GM12878 (cell line): ENCODE data around the gene POMC. TPM values are rescaled to one million over a fixed set of nuclear protein-coding genes. Genes with fewer than 3 reads are reported as not detected.

Experiments
- ATAC-seq: fragments of 200-7000 bp; cut with Tn5 transposase; 3 replicates; pipeline ENCODE4 v1.9.1; 2020; ENCODE audit warnings: mild to moderate bottlenecking, moderate library complexity
- BruUV-seq: library from RNA; stranded (reverse); fragments of 400-500 nt; replicated peaks from 2 replicates; lab custom pipeline; 2021; lab: Mats Ljungman, UMichigan
- CTCF ChIA-PET: fragments of 300-600 bp; sonication (Branson Sonifier 250); formaldehyde crosslinking; extraction: SDS; loops from one replicate; lab custom pipeline; 2021; ENCODE audit warnings: inconsistent platforms; lab: Yijun Ruan, JAX
- POLR2A ChIA-PET: fragments of 350-600 bp; formaldehyde crosslinking; extraction: SDS; loops from one replicate; lab custom pipeline; 2021; ENCODE audit warnings: inconsistent platforms; lab: Charles Lee
- RAD21 ChIA-PET: fragments of 300-600 bp; sonication (Branson Sonifier 250); formaldehyde crosslinking; loops from one replicate; lab custom pipeline; 2023; ENCODE audit warnings: antibody characterized with exemption; ENCODE audit not compliant: unreplicated experiment; lab: Charles Lee
- SMC1A ChIA-PET: fragments of 300-600 bp; sonication (Branson Sonifier 250); formaldehyde crosslinking; loops from one replicate; lab custom pipeline; 2023; ENCODE audit not compliant: unreplicated experiment, uncharacterized antibody; lab: Charles Lee
- DNase-seq: peaks from one replicate; pipeline ENCODE4 v3.0.0-alpha.2; 2011; ENCODE audit warnings: low read depth, low spot score
- FAIRE-seq: peaks from 3 replicates; lab custom pipeline; 2011; peaks lifted over from hg19 to GRCh38; lab: Jason Lieb, UNC
- H2AFZ ChIP-seq: 2 replicates; pipeline ENCODE4 v1.6.0; 2011; ENCODE audit warnings: low read depth, low read length, control low read depth; ENCODE audit not compliant: control insufficient read depth
- H3K27ac ChIP-seq: 2 replicates; pipeline ENCODE4 v1.5.1; 2011; ENCODE audit warnings: control low read depth; ENCODE audit not compliant: control insufficient read depth, insufficient read depth
- H3K27me3 ChIP-seq, 2 experiments: replicated peaks in 1 of 2; 2 replicates each; pipeline versions ENCODE4 v1.6.0 to v1.6.1; 2011; ENCODE audit warnings: low read length in 1 of 2; ENCODE audit not compliant: control insufficient read depth in 2 of 2, insufficient read depth in 2 of 2
- H3K36me3 ChIP-seq, 2 experiments: 2 replicates each; pipeline ENCODE4 v1.5.1; 2011; ENCODE audit warnings: low read length in 1 of 2; ENCODE audit not compliant: control insufficient read depth in 2 of 2, insufficient read depth in 2 of 2
- H3K4me1 ChIP-seq: 2 replicates; pipeline ENCODE4 v1.6.1; 2011; ENCODE audit warnings: mild to moderate bottlenecking, low read length, moderate library complexity, mixed read lengths; ENCODE audit not compliant: control insufficient read depth, insufficient read depth
- H3K4me2 ChIP-seq: 2 replicates; pipeline ENCODE4 v1.6.0; 2011; ENCODE audit warnings: control low read depth; ENCODE audit not compliant: control insufficient read depth, insufficient read depth
- H3K4me3 ChIP-seq: fragments of 200-600 bp; sonication (generic); 2 replicates; pipeline ENCODE4 v1.5.1; 2016
- H3K79me2 ChIP-seq: 2 replicates; pipeline ENCODE4 v1.6.0; 2011; ENCODE audit warnings: low read length; ENCODE audit not compliant: control insufficient read depth, insufficient read depth
- H3K9ac ChIP-seq: 2 replicates; pipeline ENCODE4 v1.8.0; 2011; ENCODE audit warnings: low read length, control low read depth, mixed read lengths; ENCODE audit not compliant: control insufficient read depth, insufficient read depth
- H3K9me3 ChIP-seq: replicated peaks from 3 replicates; pipeline ENCODE4 v1.5.1; 2011; ENCODE audit warnings: mild to moderate bottlenecking, low read length; ENCODE audit not compliant: control insufficient read depth, insufficient read depth
- H4K20me1 ChIP-seq: 2 replicates; pipeline ENCODE4 v1.6.0; 2011; ENCODE audit not compliant: control insufficient read depth, insufficient read depth
- BRCA1 ChIP-seq: IDR thresholded peaks from 2 replicates; pipeline ENCODE4 v1.6.1; 2011; ENCODE audit warnings: low read depth, low read length, improper control_type of control experiment
- CREB1 ChIP-seq: IDR thresholded peaks from 2 replicates; pipeline ENCODE4 v1.6.1; 2012; ENCODE audit warnings: low read depth, mild to moderate bottlenecking, inconsistent platforms
- DPF2 ChIP-seq: fragments of 450-650 bp; IDR thresholded peaks from 2 replicates; pipeline ENCODE4 v1.6.1; 2017; ENCODE audit warnings: mild to moderate bottlenecking
- EZH2 ChIP-seq: IDR thresholded peaks from 2 replicates; pipeline ENCODE4 v1.6.1; 2012; ENCODE audit warnings: low read depth, mild to moderate bottlenecking, control low read depth, inconsistent platforms, low read length, borderline replicate concordance; ENCODE audit not compliant: control insufficient read depth
- GABPA ChIP-seq: IDR thresholded peaks from 2 replicates; pipeline ENCODE4 v1.6.1; 2014; ENCODE audit warnings: antibody characterized with exemption, low read depth, mild to moderate bottlenecking, inconsistent platforms
- LARP7 ChIP-seq: fragments of 450-650 bp; IDR thresholded peaks from 2 replicates; pipeline ENCODE4 v1.6.1; 2017; ENCODE audit warnings: mild to moderate bottlenecking
- TCF12 ChIP-seq: IDR thresholded peaks from 2 replicates; pipeline ENCODE4 v1.6.1; 2011; ENCODE audit warnings: low read depth, mild to moderate bottlenecking, low read length
- USF2 ChIP-seq: IDR thresholded peaks from 2 replicates; pipeline ENCODE4 v1.6.1; 2011; ENCODE audit warnings: low read depth, low read length, improper control_type of control experiment, borderline replicate concordance
- WGBS: methylation state at CpG from one replicate; pipeline ENCODE4 v1.1.6; 2016; ENCODE audit warnings: low lambda C conversion rate; ENCODE audit not compliant: insufficient replicate concordance, insufficient coverage; ENCODE audit errors: missing lambda C conversion rate; 5-methylcytosine and 5-hydroxymethylcytosine counted together
- in situ Hi-C: fragments of 300-500 bp; cut with MboI; formaldehyde crosslinking; loops from 9 replicates; pipeline ENCODE4 v1.14.3; 2018; ENCODE audit warnings: mixed read lengths
- intact Hi-C: fragments of 100-400 bp; cut with micrococcal nuclease; formaldehyde crosslinking; loops from one replicate; pipeline ENCODE4 v1.14.2; 2022; ENCODE audit not compliant: unreplicated experiment
- polyA plus RNA-seq, 11 experiments: library from polyadenylated mRNA; depleted of rRNA in 4 of 11; unstranded in 6 of 11; stranded (reverse) in 5 of 11; fragments of >200 nt; fragmentation: Nextera tagmentation in 4 of 11; fragmentation: Illumina TruSeq in 1 of 11; extraction: Ambion mirVana in 4 of 11; extraction: Trizol in 1 of 11; gene quantifications; 1 replicate in 1 of 11; 2 replicates in 10 of 11; pipeline versions ENCODE4 v1.2.1 to v1.2.3, GENCODE V29; 2011 to 2016; ENCODE audit warnings: inconsistent platforms in 2 of 11, missing spikeins in 2 of 11, low read depth in 1 of 11
- total RNA-seq, 4 experiments: library from RNA; depleted of rRNA in 3 of 4; stranded (reverse); fragments of >200 nt in 3 of 4; fragmentation: Illumina TruSeq in 1 of 4; extraction: Trizol in 1 of 4; gene quantifications; 2 replicates each; pipeline versions ENCODE4 v1.2.1 to v1.2.3, GENCODE V29; 2013 to 2021
- TF ChIP-seq, protein P1 (sequence below): IDR thresholded peaks from 2 replicates; pipeline ENCODE4 v1.6.1; 2011; ENCODE audit warnings: borderline replicate concordance, low read depth, mild to moderate bottlenecking, moderate library complexity, low read length; ENCODE audit not compliant: insufficient read depth, poor library complexity, severe bottlenecking
- TF ChIP-seq, protein P2 (sequence below): fragments of 450-650 bp; IDR thresholded peaks from 2 replicates; pipeline ENCODE4 v1.6.1; 2017; ENCODE audit warnings: mild to moderate bottlenecking, moderate library complexity
- TF ChIP-seq, protein P3 (sequence below): fragments of 450-650 bp; IDR thresholded peaks from 2 replicates; pipeline ENCODE4 v1.6.1; 2016; ENCODE audit warnings: mild to moderate bottlenecking, moderate library complexity, borderline replicate concordance

The POMC gene
- total and polyA plus RNA-seq, 10 of the 15 experiments (the other 5 are each of a cell fraction or from before 2014, with no cell fraction given) = 0.05 to 14.7 (median 6.8) TPM; not detected in 1

DNA sequence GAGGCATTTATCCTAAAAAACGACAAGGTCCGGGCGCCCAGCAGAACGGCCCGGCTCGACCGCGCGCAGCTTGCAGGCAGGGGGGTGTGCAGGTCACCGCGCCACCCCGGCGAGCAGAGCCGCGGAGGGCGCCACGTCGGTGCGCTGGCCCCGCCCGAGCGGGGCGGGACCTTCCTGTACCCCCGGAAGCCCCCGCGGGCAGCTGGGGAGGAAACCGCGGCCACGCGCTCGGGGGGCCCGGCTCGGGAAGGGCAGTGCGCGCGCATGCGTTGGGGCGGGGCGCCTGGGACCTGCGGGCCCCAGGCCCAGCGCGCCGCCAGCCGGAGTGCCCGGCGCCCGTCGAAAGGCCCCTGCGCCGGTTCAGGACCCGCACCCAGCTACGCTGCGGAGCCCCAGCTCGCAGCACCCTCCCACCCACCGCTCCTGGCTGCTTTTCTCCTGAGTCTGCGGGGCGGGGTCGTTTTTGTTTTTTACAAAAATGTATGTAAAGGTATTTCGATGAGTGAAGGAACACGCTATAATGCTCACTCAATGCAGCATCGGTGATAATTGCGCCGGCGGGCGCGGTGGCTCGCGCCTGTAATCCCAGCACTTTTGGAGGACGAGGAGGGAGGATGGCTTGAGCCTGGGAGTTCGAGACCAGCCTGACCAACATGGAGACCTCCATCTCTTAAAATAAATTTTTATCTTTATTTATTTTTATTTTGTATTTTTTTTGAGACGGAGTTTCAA is 47.7 kb upstream of the POMC start:
- Histone ChIP-seq H3K27ac (peak overlapping the region; percentile 29; the same call in 1 of the 2 replicates), H3K4me2 (peak overlapping the region; percentile 81), H3K4me3 (peak overlapping the region; percentile 65; the same call in 1 of the 2 replicates), H3K36me3 (no peaks in the 10 kb centered on the region), H3K27me3 (no peaks in the 10 kb centered on the region), H3K9ac (peak overlapping the region; percentile 67), H2AFZ (peak overlapping the region; percentile 74), H3K9me3 (no peaks in the 10 kb centered on the region), H4K20me1 (no peaks in the 10 kb centered on the region), H3K4me1 (peaks cover under 1% of the 10 kb centered on the region), H3K79me2 (no peaks in the 10 kb centered on the region)
- ChIA-PET POLR2A (interaction anchor here (1.3 to 2.3 kb wide), 2 partner anchors 11 to 146 kb away, joined by 6 to 9 read pairs; no protein-coding TSS in a partner anchor), SMC1A (interaction anchor here (1.4 kb wide), 1 partner anchor 11 kb away, joined by 3 read pairs; no protein-coding TSS in a partner anchor), CTCF (interaction anchor here (0.9 to 1.3 kb wide), 4 partner anchors 10 to 93 kb away, joined by 3 to 4 read pairs (median 4); no protein-coding TSS in a partner anchor), RAD21 (interaction anchor here (1.2 to 1.6 kb wide), 2 partner anchors 9 to 50 kb away, joined by 3 to 4 read pairs; no protein-coding TSS in a partner anchor)
- no TSS peak for BruUV-seq
- FAIRE-seq (no peak), DNase-seq (no peak), ATAC-seq (peak; percentile 89)
- in situ Hi-C loops (no loop called here), intact Hi-C loops (loop anchor here (10.0 kb wide), 1 partner anchor 349 kb away; no protein-coding TSS in a partner anchor)
- 10% methylated on average over 62 of the region's 71 CpGs for WGBS
- TF ChIP-seq, protein P1, sequence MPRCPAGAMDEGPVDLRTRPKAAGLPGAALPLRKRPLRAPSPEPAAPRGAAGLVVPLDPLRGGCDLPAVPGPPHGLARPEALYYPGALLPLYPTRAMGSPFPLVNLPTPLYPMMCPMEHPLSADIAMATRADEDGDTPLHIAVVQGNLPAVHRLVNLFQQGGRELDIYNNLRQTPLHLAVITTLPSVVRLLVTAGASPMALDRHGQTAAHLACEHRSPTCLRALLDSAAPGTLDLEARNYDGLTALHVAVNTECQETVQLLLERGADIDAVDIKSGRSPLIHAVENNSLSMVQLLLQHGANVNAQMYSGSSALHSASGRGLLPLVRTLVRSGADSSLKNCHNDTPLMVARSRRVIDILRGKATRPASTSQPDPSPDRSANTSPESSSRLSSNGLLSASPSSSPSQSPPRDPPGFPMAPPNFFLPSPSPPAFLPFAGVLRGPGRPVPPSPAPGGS = peak; percentile 55
- TF ChIP-seq, protein P2, sequence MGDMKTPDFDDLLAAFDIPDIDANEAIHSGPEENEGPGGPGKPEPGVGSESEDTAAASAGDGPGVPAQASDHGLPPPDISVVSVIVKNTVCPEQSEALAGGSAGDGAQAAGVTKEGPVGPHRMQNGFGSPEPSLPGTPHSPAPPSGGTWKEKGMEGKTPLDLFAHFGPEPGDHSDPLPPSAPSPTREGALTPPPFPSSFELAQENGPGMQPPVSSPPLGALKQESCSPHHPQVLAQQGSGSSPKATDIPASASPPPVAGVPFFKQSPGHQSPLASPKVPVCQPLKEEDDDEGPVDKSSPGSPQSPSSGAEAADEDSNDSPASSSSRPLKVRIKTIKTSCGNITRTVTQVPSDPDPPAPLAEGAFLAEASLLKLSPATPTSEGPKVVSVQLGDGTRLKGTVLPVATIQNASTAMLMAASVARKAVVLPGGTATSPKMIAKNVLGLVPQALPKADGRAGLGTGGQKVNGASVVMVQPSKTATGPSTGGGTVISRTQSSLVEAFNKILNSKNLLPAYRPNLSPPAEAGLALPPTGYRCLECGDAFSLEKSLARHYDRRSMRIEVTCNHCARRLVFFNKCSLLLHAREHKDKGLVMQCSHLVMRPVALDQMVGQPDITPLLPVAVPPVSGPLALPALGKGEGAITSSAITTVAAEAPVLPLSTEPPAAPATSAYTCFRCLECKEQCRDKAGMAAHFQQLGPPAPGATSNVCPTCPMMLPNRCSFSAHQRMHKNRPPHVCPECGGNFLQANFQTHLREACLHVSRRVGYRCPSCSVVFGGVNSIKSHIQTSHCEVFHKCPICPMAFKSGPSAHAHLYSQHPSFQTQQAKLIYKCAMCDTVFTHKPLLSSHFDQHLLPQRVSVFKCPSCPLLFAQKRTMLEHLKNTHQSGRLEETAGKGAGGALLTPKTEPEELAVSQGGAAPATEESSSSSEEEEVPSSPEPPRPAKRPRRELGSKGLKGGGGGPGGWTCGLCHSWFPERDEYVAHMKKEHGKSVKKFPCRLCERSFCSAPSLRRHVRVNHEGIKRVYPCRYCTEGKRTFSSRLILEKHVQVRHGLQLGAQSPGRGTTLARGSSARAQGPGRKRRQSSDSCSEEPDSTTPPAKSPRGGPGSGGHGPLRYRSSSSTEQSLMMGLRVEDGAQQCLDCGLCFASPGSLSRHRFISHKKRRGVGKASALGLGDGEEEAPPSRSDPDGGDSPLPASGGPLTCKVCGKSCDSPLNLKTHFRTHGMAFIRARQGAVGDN = peak; percentile 72; the same call in 1 of the 2 replicates
- peak; percentile 87 for TF ChIP-seq TCF12
- peak; percentile 64 for TF ChIP-seq LARP7
- no peak for TF ChIP-seq USF2
- no peak for TF ChIP-seq EZH2
- TF ChIP-seq GABPA = peak; percentile 63
- TF ChIP-seq CREB1 = peak; percentile 28; the same call in 1 of the 2 replicates
- TF ChIP-seq DPF2 = 0 out of 2 replicates have a peak, but pooled peaks have one; percentile 27
- TF ChIP-seq, protein P3, sequence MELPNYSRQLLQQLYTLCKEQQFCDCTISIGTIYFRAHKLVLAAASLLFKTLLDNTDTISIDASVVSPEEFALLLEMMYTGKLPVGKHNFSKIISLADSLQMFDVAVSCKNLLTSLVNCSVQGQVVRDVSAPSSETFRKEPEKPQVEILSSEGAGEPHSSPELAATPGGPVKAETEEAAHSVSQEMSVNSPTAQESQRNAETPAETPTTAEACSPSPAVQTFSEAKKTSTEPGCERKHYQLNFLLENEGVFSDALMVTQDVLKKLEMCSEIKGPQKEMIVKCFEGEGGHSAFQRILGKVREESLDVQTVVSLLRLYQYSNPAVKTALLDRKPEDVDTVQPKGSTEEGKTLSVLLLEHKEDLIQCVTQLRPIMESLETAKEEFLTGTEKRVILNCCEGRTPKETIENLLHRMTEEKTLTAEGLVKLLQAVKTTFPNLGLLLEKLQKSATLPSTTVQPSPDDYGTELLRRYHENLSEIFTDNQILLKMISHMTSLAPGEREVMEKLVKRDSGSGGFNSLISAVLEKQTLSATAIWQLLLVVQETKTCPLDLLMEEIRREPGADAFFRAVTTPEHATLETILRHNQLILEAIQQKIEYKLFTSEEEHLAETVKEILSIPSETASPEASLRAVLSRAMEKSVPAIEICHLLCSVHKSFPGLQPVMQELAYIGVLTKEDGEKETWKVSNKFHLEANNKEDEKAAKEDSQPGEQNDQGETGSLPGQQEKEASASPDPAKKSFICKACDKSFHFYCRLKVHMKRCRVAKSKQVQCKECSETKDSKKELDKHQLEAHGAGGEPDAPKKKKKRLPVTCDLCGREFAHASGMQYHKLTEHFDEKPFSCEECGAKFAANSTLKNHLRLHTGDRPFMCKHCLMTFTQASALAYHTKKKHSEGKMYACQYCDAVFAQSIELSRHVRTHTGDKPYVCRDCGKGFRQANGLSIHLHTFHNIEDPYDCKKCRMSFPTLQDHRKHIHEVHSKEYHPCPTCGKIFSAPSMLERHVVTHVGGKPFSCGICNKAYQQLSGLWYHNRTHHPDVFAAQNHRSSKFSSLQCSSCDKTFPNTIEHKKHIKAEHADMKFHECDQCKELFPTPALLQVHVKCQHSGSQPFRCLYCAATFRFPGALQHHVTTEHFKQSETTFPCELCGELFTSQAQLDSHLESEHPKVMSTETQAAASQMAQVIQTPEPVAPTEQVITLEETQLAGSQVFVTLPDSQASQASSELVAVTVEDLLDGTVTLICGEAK = peak; percentile 44; the same call in 1 of the 2 replicates
- TF ChIP-seq BRCA1 = no peak
